Stimulated activated CD8-positive, alpha-beta memory T cell treated with anti-CD3 and anti-CD28 coated beads, Interleukin-12 subunit alpha, Interleukin-12 subunit beta, amount 100 ng/mL, for 24 hours (primary cell): ENCODE results near the gene MACROD2.
"Not testable (repeated sequence)": the region's sequence is repeated elsewhere in the genome, so short reads cannot be mapped to it uniquely, and the experiment has no call there.

Experiments
- DNase-seq: peaks from one replicate; pipeline ENCODE4 v3.0.0-alpha.2; 2020; ENCODE audit errors: extremely low read depth

The MACROD2 gene

GRCh38 chr20:15099130-15099529 lies 1103.8 kb downstream of the MACROD2 start:
- no peak for DNase-seq

- DNase-seq, result no peak
Observed at GRCh38 chr20:15100506-15101160, 1105.3 kb downstream of the MACROD2 start.

GRCh38 chr20:15107931-15108330 lies 1112.6 kb downstream of the MACROD2 start:
- DNase-seq, result no peak

- no peak for DNase-seq
Observed at GRCh38 chr20:15109494-15109893, 1114.2 kb downstream of the MACROD2 start.

- no peak for DNase-seq
Observed at GRCh38 chr20:15111654-15112053, 1116.3 kb downstream of the MACROD2 start.

- DNase-seq, result no peak
Observed at GRCh38 chr20:15113144-15113773, 1117.9 kb downstream of the MACROD2 start.

- DNase-seq, result no peak
Observed at GRCh38 chr20:15119852-15120487, 1124.7 kb downstream of the MACROD2 start.

GRCh38 chr20:15122613-15123012 lies 1127.3 kb downstream of the MACROD2 start:
- DNase-seq, result no peak

GRCh38 chr20:15131176-15131575 lies 1135.9 kb downstream of the MACROD2 start:
- DNase-seq, result no peak

GRCh38 chr20:15138548-15139126 lies 1143.3 kb downstream of the MACROD2 start:
- no peak for DNase-seq

GRCh38 chr20:15139522-15139921 lies 1144.2 kb downstream of the MACROD2 start:
- DNase-seq, result no peak

GRCh38 chr20:15140286-15140685 lies 1145.0 kb downstream of the MACROD2 start:
- DNase-seq, result no peak

GRCh38 chr20:15140940-15141339 lies 1145.6 kb downstream of the MACROD2 start:
- not testable (repeated sequence) for DNase-seq

- DNase-seq, result no peak
Observed at GRCh38 chr20:15141861-15142260, 1146.5 kb downstream of the MACROD2 start.

- no peak for DNase-seq
Observed at GRCh38 chr20:15143478-15143877, 1148.2 kb downstream of the MACROD2 start.

- DNase-seq, result no peak
Observed at GRCh38 chr20:15144916-15145315, 1149.6 kb downstream of the MACROD2 start.

GRCh38 chr20:15146948-15147347 lies 1151.6 kb downstream of the MACROD2 start:
- no peak for DNase-seq

GRCh38 chr20:15154070-15154469 lies 1158.8 kb downstream of the MACROD2 start:
- DNase-seq, result no peak

- DNase-seq, result no peak
Observed at GRCh38 chr20:15155848-15156401, 1160.6 kb downstream of the MACROD2 start.

GRCh38 chr20:15158533-15158932 lies 1163.2 kb downstream of the MACROD2 start:
- DNase-seq, result no peak

- DNase-seq, result no peak
Observed at GRCh38 chr20:15162079-15162647, 1166.8 kb downstream of the MACROD2 start.

- DNase-seq, result no peak
Observed at GRCh38 chr20:15163632-15164031, 1168.3 kb downstream of the MACROD2 start.
